CD4-positive, alpha-beta T cell (primary cell): ENCODE results near the gene KCNMA1. TPM values are rescaled to one million over a fixed set of nuclear protein-coding genes. Genes with fewer than 3 reads are reported as not detected.

Experiments used
- ATAC-seq: fragments of 200-7000 bp; cut with Tn5 transposase; one replicate; pipeline ENCODE4 v1.10.0; 2022; ENCODE audit warnings: mild to moderate bottlenecking; ENCODE audit not compliant: poor library complexity
- CTCF ChIA-PET: fragments of 350-600 bp; sonication (Branson Sonifier 250); formaldehyde crosslinking; loops from one replicate; lab custom pipeline; 2021; ENCODE audit warnings: antibody characterized with exemption, inconsistent platforms; lab: Charles Lee
- POLR2A ChIA-PET: fragments of 350-600 bp; sonication (Branson Sonifier 250); formaldehyde crosslinking; loops from one replicate; lab custom pipeline; 2021; ENCODE audit warnings: antibody characterized with exemption, inconsistent platforms; lab: Charles Lee
- DNase-seq, 14 experiments: peaks; one replicate each; pipeline ENCODE4 v3.0.0-alpha.2; 2013 to 2020; ENCODE audit warnings: mixed read lengths in 2 of 14
- H3K27ac ChIP-seq, 2 donors: one replicate each; pipeline versions ENCODE4 v1.5.1 to v1.7.0; 2013; ENCODE audit warnings: low read length in 2 of 2, low read depth in 1 of 2, mild to moderate bottlenecking in 1 of 2
- H3K27me3 ChIP-seq, 2 experiments: 1 replicate in 1 of 2; 2 replicates in 1 of 2; pipeline versions ENCODE4 v1.6.1 to v1.7.0; 2013; ENCODE audit warnings: low read length in 2 of 2, control low read depth in 1 of 2, mild to moderate bottlenecking in 1 of 2, moderate library complexity in 1 of 2; ENCODE audit not compliant: insufficient read depth in 2 of 2, control insufficient read depth in 1 of 2
- H3K36me3 ChIP-seq: one replicate; pipeline ENCODE4 v1.6.1; 2013; ENCODE audit warnings: low read length, control low read depth; ENCODE audit not compliant: insufficient read depth
- H3K4me1 ChIP-seq: one replicate; pipeline ENCODE4 v1.6.1; 2013; ENCODE audit warnings: low read length, control low read depth; ENCODE audit not compliant: insufficient read depth
- H3K4me3 ChIP-seq: one replicate; pipeline ENCODE4 v1.5.1; 2013; ENCODE audit warnings: mild to moderate bottlenecking, low read length, moderate library complexity
- H3K9me3 ChIP-seq, 2 experiments: 1 replicate in 1 of 2; 2 replicates in 1 of 2; pipeline versions ENCODE4 v1.6.1 to v1.7.0; 2013; ENCODE audit warnings: low read length in 2 of 2, mild to moderate bottlenecking in 2 of 2, control low read depth in 1 of 2, moderate library complexity in 1 of 2; ENCODE audit not compliant: control insufficient read depth in 1 of 2, insufficient read depth in 1 of 2
- H3K27ac Mint-ChIP-seq: one replicate; pipeline ENCODE4 v1.8.0; 2020; ENCODE audit warnings: mixed read lengths
- H3K27me3 Mint-ChIP-seq: one replicate; pipeline ENCODE4 v1.8.0; 2021; ENCODE audit warnings: mixed read lengths
- H3K36me3 Mint-ChIP-seq: one replicate; pipeline ENCODE4 v1.8.0; 2021; ENCODE audit warnings: low read depth, mixed read lengths
- H3K4me1 Mint-ChIP-seq: one replicate; pipeline ENCODE4 v1.8.0; 2021; ENCODE audit warnings: low read depth, mixed read lengths
- H3K4me3 Mint-ChIP-seq: one replicate; pipeline ENCODE4 v1.8.0; 2020; ENCODE audit warnings: mild to moderate bottlenecking, mixed read lengths
- H3K9me3 Mint-ChIP-seq: one replicate; pipeline ENCODE4 v1.8.0; 2020; ENCODE audit warnings: mixed read lengths
- CTCF ChIP-seq: fragments of 200-600 bp; IDR thresholded peaks from one replicate; pipeline ENCODE4 v1.8.0; 2022; ENCODE audit warnings: antibody characterized with exemption, mild to moderate bottlenecking
- intact Hi-C, 2 experiments: fragments of 100-400 bp; cut with DNase I in 1 of 2; cut with micrococcal nuclease in 1 of 2; formaldehyde crosslinking; loops; one replicate each; pipeline versions ENCODE4 v1.15.1 to v1.9.0; 2023 to 2025; cut with DNase I, micrococcal nuclease
- total RNA-seq, 174 experiments: library from RNA in 2 of 174; stranded (reverse) in 2 of 174; gene quantifications; one replicate each; pipeline ENCODE4 v1.2.3 and lab custom pipeline; 2021 to 2026

Gene KCNMA1
- total RNA-seq, 2 experiments from 2014 or later = not detected

- no peaks in the 10 kb centered on the region for H3K9me3 Mint-ChIP-seq
- ChIA-PET POLR2A (no interaction called here), CTCF (no interaction called here)
- H3K27me3 ChIP-seq = no peaks in the 10 kb centered on the region
- H3K4me3 ChIP-seq = no peak overlapping the region
- H3K27ac Mint-ChIP-seq = no peak overlapping the region
- ATAC-seq = no peak
- H3K27me3 Mint-ChIP-seq = peaks cover 11% of the 10 kb centered on the region
- H3K4me1 ChIP-seq = no peaks in the 10 kb centered on the region
- TF ChIP-seq CTCF = no peak
- no peaks in the 10 kb centered on the region for H3K36me3 Mint-ChIP-seq
- no peak overlapping the region for H3K27ac ChIP-seq
- no peak for DNase-seq
- H3K36me3 ChIP-seq = no peaks in the 10 kb centered on the region
- no peaks in the 10 kb centered on the region for H3K9me3 ChIP-seq
- no peak overlapping the region for H3K4me3 Mint-ChIP-seq
- H3K4me1 Mint-ChIP-seq = no peaks in the 10 kb centered on the region
- intact Hi-C loops = no loop called here
Observed at GRCh38 chr10:77031531-77032187, 605.9 kb downstream of the KCNMA1 start.

GRCh38 chr10:77030974-77031373 is 606.6 kb downstream of the KCNMA1 start:
- Mint-ChIP-seq H3K36me3 (no peaks in the 10 kb centered on the region), H3K4me3 (no peak overlapping the region)

GRCh38 chr10:77029777-77030717 is 607.6 kb downstream of the KCNMA1 start:
- TF ChIP-seq CTCF = no peak
- no peak for DNase-seq
- H3K4me1 ChIP-seq = no peaks in the 10 kb centered on the region
- H3K27ac ChIP-seq = no peak overlapping the region
- H3K9me3 ChIP-seq = no peaks in the 10 kb centered on the region
- Mint-ChIP-seq H3K9me3 (no peaks in the 10 kb centered on the region), H3K27me3 (peaks cover 8% of the 10 kb centered on the region), H3K36me3 (no peaks in the 10 kb centered on the region), H3K27ac (no peak overlapping the region), H3K4me1 (no peaks in the 10 kb centered on the region), H3K4me3 (no peak overlapping the region)
- no peak overlapping the region for H3K4me3 ChIP-seq
- H3K27me3 ChIP-seq = no peaks in the 10 kb centered on the region
- ChIA-PET POLR2A (no interaction called here), CTCF (no interaction called here)
- ATAC-seq = no peak
- intact Hi-C loops = no loop called here
- H3K36me3 ChIP-seq = no peaks in the 10 kb centered on the region

More at GRCh38 chr10:77030974-77031373, 606.6 kb downstream of the KCNMA1 start:
- H3K9me3 ChIP-seq = no peaks in the 10 kb centered on the region
- DNase-seq (no peak), ATAC-seq (no peak)
- H3K27me3 ChIP-seq = no peaks in the 10 kb centered on the region
- ChIA-PET CTCF (no interaction called here), POLR2A (no interaction called here)
- no peak for TF ChIP-seq CTCF
- intact Hi-C loops = no loop called here
- H3K4me3 ChIP-seq = no peak overlapping the region
- no peaks in the 10 kb centered on the region for H3K4me1 ChIP-seq
- H3K27ac ChIP-seq = no peak overlapping the region
- H3K36me3 ChIP-seq = no peaks in the 10 kb centered on the region
- no peak overlapping the region for H3K27ac Mint-ChIP-seq
- H3K9me3 Mint-ChIP-seq = no peaks in the 10 kb centered on the region
- H3K27me3 Mint-ChIP-seq = peaks cover 11% of the 10 kb centered on the region
- no peaks in the 10 kb centered on the region for H3K4me1 Mint-ChIP-seq
